Psoas muscle (tissue), 8 donors: ENCODE data around the gene RAB23. TPM values are rescaled to one million over a fixed set of nuclear protein-coding genes. Genes with fewer than 3 reads are reported as not detected.

ENCODE experiments used
- ATAC-seq, 4 donors: fragments of 200-7000 bp; cut with Tn5 transposase; one replicate each; pipeline ENCODE4 v1.9.1; 2020; ENCODE audit warnings: moderate library complexity in 3 of 4, mild to moderate bottlenecking in 2 of 4
- DNase-seq, 2 donors: peaks; one replicate each; pipeline ENCODE4 v3.0.0-alpha.2; 2020
- H3K27ac ChIP-seq: fragments of 200-600 bp; one replicate; pipeline ENCODE4 v1.8.0; 2022
- H3K27me3 ChIP-seq, 3 donors: fragments of 200-600 bp in 1 of 3; one replicate each; pipeline versions ENCODE4 v1.6.1 to v1.8.0; 2013 to 2022; ENCODE audit warnings: low read length in 2 of 3, mild to moderate bottlenecking in 2 of 3, moderate library complexity in 1 of 3; ENCODE audit not compliant: insufficient read depth in 3 of 3
- H3K36me3 ChIP-seq, 2 donors: fragments of 200-600 bp in 1 of 2; one replicate each; pipeline versions ENCODE4 v1.6.1 to v1.8.0; 2013 to 2022; ENCODE audit warnings: low read depth in 1 of 2, mild to moderate bottlenecking in 1 of 2, moderate library complexity in 1 of 2; ENCODE audit not compliant: insufficient read depth in 1 of 2
- H3K4me1 ChIP-seq: fragments of 200-600 bp; one replicate; pipeline ENCODE4 v1.8.0; 2022
- H3K4me3 ChIP-seq: fragments of 200-600 bp; one replicate; pipeline ENCODE4 v1.8.0; 2022; ENCODE audit warnings: mild to moderate bottlenecking
- H3K9me3 ChIP-seq: fragments of 200-600 bp; one replicate; pipeline ENCODE4 v1.8.0; 2022
- CTCF ChIP-seq: fragments of 200-600 bp; IDR thresholded peaks from one replicate; pipeline ENCODE4 v1.8.0; 2022; ENCODE audit warnings: antibody characterized with exemption
- WGBS, 3 donors: extraction: QIAGEN DNeasy Blood & Tissue Kit; methylation state at CpG; one replicate each; pipeline versions ENCODE4 v1.1.6 to v1.1.7; 2013; 5-methylcytosine and 5-hydroxymethylcytosine counted together
- intact Hi-C, 2 donors: fragments of 100-400 bp; cut with DNase I; formaldehyde crosslinking; loops; one replicate each; pipeline versions ENCODE4 v1.11.0 to v1.14.2; 2022
- polyA plus RNA-seq, 3 donors: library from polyadenylated mRNA; stranded (reverse); fragments of 200-250 nt; gene quantifications; one replicate each; pipeline ENCODE4 v1.2.3, GENCODE V29; 2013
- total RNA-seq, 4 donors: library from RNA; stranded (reverse); fragmentation: NEBNext Ultra II Directional in 2 of 4; extraction: Animal tissue kit (Norgen Biotek cat#: 25700) in 2 of 4; gene quantifications; one replicate each; pipeline versions ENCODE4 v1.2.1 to v1.2.4, GENCODE V29; 2021 to 2023
- donor health status: healthy with polysubstance abuse.
- donor health status: DM: no; HTN: no; CAD: no; lungs with moderate emphysema.
- donor health status: Bipolar disorder and iron deficiency.
- donor health status: healthy.
- donor health status: DM: yes; HTN: yes; CAD: no.
- donor health status: DM: no; HTN: no; CAD: no.
- donor health status: DM: no; HTN: no; CAD: no.
- donor health status: DM: yes; HTN: yes; CAD: no.

RAB23 gene
- total and polyA plus RNA-seq, 7 donors, result 3.9 to 14.1 (median 5.9) TPM

GRCh38 chr6:57205550-57206328, 16.4 kb downstream of the RAB23 start:
- H3K9me3 ChIP-seq, result no peaks in the 10 kb centered on the region
- TF ChIP-seq CTCF, result no peak
- ATAC-seq (no peak), DNase-seq (no peak)
- H3K27me3 ChIP-seq, result no peaks in the 10 kb centered on the region
- no peaks in the 10 kb centered on the region for H3K36me3 ChIP-seq
- intact Hi-C loops, result no loop called here
- H3K4me3 ChIP-seq, result no peak overlapping the region
- no peaks in the 10 kb centered on the region for H3K4me1 ChIP-seq
- WGBS, 3 donors, result 86 to 91% (median 90%) methylated on average over 7 of the region's 7 CpGs
- no peak overlapping the region for H3K27ac ChIP-seq

GRCh38 chr6:57201718-57202117, 20.4 kb downstream of the RAB23 start:
- no peak overlapping the region for H3K27ac ChIP-seq
- H3K4me1 ChIP-seq, result no peaks in the 10 kb centered on the region
- H3K4me3 ChIP-seq, result no peak overlapping the region
- TF ChIP-seq CTCF, result no peak
- 63 to 69% (median 67%) methylated on average over 1 of the region's 1 CpG for WGBS, 3 donors
- DNase-seq (no peak), ATAC-seq (no peak)
- intact Hi-C loops, result no loop called here
- H3K27me3 ChIP-seq, result no peaks in the 10 kb centered on the region
- no peaks in the 10 kb centered on the region for H3K9me3 ChIP-seq
- no peaks in the 10 kb centered on the region for H3K36me3 ChIP-seq

- no peak overlapping the region for H3K27ac ChIP-seq
- no peaks in the 10 kb centered on the region for H3K36me3 ChIP-seq
- H3K4me1 ChIP-seq, result no peaks in the 10 kb centered on the region
- 76 to 84% (median 78%) methylated on average over 6 of the region's 6 CpGs for WGBS, 3 donors
- DNase-seq, result no peak
- no peak for TF ChIP-seq CTCF
- H3K4me3 ChIP-seq, result no peak overlapping the region
- intact Hi-C loops, result no loop called here
- no peaks in the 10 kb centered on the region for H3K9me3 ChIP-seq
- no peak for ATAC-seq
- H3K27me3 ChIP-seq, result no peaks in the 10 kb centered on the region
Measured at GRCh38 chr6:57198926-57199636, 23.0 kb downstream of the RAB23 start.

- Histone ChIP-seq H3K27ac (no peak overlapping the region), H3K27me3 (no peaks in the 10 kb centered on the region), H3K9me3 (no peaks in the 10 kb centered on the region), H3K4me1 (no peaks in the 10 kb centered on the region), H3K36me3 (peaks cover 0 to 5% of the 10 kb centered on the region in 2 donors), H3K4me3 (no peak overlapping the region)
- ATAC-seq (no peak), DNase-seq (no peak)
- 42 to 82% (median 62%) methylated on average over 2 of the region's 2 CpGs for WGBS, 3 donors
- intact Hi-C loops, result no loop called here
- no peak for TF ChIP-seq CTCF
Measured at GRCh38 chr6:57195457-57195856, 26.6 kb downstream of the RAB23 start.
